Right lobe of liver (tissue), 6 donors: Measurements from ENCODE around the gene PCDHGA6. TPM values are rescaled to one million over a fixed set of nuclear protein-coding genes. Genes with fewer than 3 reads are reported as not detected.
"Not testable (repeated sequence)": the region's sequence is repeated elsewhere in the genome, so short reads cannot be mapped to it uniquely, and the experiment has no call there.

Experiments
- ATAC-seq, 4 donors: fragments of 200-7000 bp; cut with Tn5 transposase; one replicate each; pipeline ENCODE4 v1.9.1; 2020; ENCODE audit warnings: mild to moderate bottlenecking in 4 of 4, moderate library complexity in 4 of 4
- DNase-seq, 3 donors: peaks; one replicate each; pipeline ENCODE4 v3.0.0-alpha.2; 2020
- H3K27ac ChIP-seq, 3 donors: fragments of 200-600 bp; one replicate each; pipeline ENCODE4 v1.8.0; 2022
- H3K27me3 ChIP-seq, 2 donors: fragments of 200-600 bp; one replicate each; pipeline ENCODE4 v1.8.0; 2022
- H3K36me3 ChIP-seq, 4 donors: fragments of 200-600 bp; sonication (generic) in 1 of 4; one replicate each; pipeline versions ENCODE4 v1.5.1 to v1.8.0; 2017 to 2022; ENCODE audit warnings: control low read depth in 1 of 4
- H3K4me1 ChIP-seq, 4 donors: fragments of 200-600 bp; sonication (generic) in 1 of 4; one replicate each; pipeline versions ENCODE4 v1.5.1 to v1.8.0; 2017 to 2022; ENCODE audit warnings: control low read depth in 1 of 4
- H3K4me3 ChIP-seq, 3 donors: fragments of 200-600 bp; one replicate each; pipeline ENCODE4 v1.8.0; 2022
- H3K9me3 ChIP-seq, 4 donors: fragments of 200-600 bp; sonication (generic) in 1 of 4; one replicate each; pipeline versions ENCODE4 v1.5.1 to v1.8.0; 2017 to 2022; ENCODE audit warnings: control low read depth in 1 of 4
- CTCF ChIP-seq, 4 donors: fragments of 200-600 bp in 3 of 4; fragments of 450-650 bp in 1 of 4; IDR thresholded peaks; one replicate each; pipeline versions ENCODE4 v1.5.1 to v1.8.0; 2016 to 2022; ENCODE audit warnings: antibody characterized with exemption in 4 of 4, mild to moderate bottlenecking in 2 of 4
- POLR2A ChIP-seq: fragments of 450-650 bp; IDR thresholded peaks from one replicate; pipeline ENCODE4 v1.6.1; 2017; ENCODE audit warnings: antibody characterized with exemption, mild to moderate bottlenecking
- WGBS: methylation state at CpG from one replicate; pipeline ENCODE4 v1.1.6; 2018; ENCODE audit warnings: low coverage, low lambda C conversion rate; ENCODE audit not compliant: insufficient coverage; ENCODE audit errors: missing lambda C conversion rate; 5-methylcytosine and 5-hydroxymethylcytosine counted together
- intact Hi-C, 2 donors: fragments of 100-400 bp; cut with DNase I; formaldehyde crosslinking; loops; one replicate each; pipeline versions ENCODE4 v1.11.2 to v1.14.1; 2022
- total RNA-seq, 6 experiments: library from RNA; depleted of rRNA in 2 of 6; stranded (reverse); fragments of >200 nt in 2 of 6; fragmentation: NEBNext Ultra II Directional in 3 of 6; extraction: Animal tissue kit (Norgen Biotek cat#: 25700) in 3 of 6; gene quantifications; one replicate each; pipeline versions ENCODE4 v1.1.0 to v1.2.4, GENCODE V29; 2016 to 2023
- donor health status: DM: no; HTN: yes; CAD: no.
- donor health status: DM: no; HTN: no; CAD: no.
- donor health status: DM: no; HTN: no; CAD: no.
- donor health status: DM: no; HTN: yes; CAD: no.
- donor health status: DM: no; HTN: yes; CAD: no.

Gene PCDHGA6
- total RNA-seq, 6 experiments from 2014 or later: 0.56 to 1.3 (median 0.89) TPM

DNA sequence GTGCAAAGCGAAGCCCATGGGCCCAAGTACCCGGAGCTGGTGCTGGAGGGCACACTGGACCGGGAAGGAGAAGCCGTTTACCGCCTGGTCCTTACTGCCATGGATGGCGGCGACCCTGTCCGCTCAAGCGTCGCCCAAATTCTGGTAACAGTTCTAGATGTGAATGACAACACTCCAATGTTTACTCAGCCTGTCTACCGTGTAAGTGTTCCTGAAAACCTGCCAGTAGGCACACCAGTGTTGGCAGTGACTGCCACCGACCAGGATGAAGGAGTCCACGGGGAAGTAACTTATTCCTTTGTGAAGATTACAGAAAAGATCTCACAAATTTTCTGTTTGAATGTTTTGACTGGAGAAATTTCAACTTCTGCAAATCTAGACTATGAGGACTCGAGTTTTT is 936 bp downstream of the PCDHGA6 start:
- no peak overlapping the region for H3K4me3 ChIP-seq
- DNase-seq (no peak), ATAC-seq (no peak)
- no peaks in the 10 kb centered on the region for H3K36me3 ChIP-seq
- WGBS: 64% methylated on average over 10 of the region's 14 CpGs
- peaks cover 0 to 10% (median 2%) of the 10 kb centered on the region in 4 donors for H3K9me3 ChIP-seq
- TF ChIP-seq POLR2A (no peak), CTCF (IDR thresholded peaks at IDR 0.05) (no peak)
- intact Hi-C loops: no loop called here
- no peaks in the 10 kb centered on the region for H3K4me1 ChIP-seq
- H3K27me3 ChIP-seq: no peaks in the 10 kb centered on the region
- H3K27ac ChIP-seq: no peak overlapping the region

DNA sequence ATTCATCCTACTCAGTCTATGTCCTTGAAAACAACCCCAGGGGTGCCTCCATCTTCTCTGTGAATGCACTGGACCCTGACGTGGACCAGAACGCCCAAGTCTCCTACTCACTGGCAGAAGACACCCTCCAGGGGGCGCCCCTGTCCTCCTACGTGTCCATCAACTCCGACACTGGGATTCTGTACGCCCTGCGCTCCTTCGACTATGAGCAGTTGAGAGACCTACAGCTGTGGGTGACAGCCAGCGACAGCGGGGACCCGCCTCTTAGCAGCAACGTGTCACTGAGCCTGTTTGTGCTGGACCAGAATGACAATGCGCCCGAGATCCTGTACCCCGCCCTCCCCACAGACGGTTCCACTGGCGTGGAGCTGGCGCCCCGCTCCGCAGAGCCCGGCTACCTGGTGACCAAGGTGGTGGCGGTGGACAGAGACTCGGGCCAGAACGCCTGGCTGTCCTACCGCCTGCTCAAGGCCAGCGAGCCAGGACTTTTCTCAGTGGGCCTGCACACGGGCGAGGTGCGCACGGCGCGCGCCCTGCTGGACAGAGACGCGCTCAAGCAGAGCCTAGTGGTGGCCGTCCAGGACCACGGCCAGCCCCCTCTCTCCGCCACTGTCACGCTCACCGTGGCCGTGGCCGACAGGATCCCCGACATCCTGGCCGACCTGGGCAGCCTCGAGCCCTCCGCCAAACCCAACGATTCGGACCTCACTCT is 1.9 kb downstream of the PCDHGA6 start:
- WGBS: 38% methylated on average over 11 of the region's 48 CpGs
- H3K4me3 ChIP-seq, intact Hi-C loops, H3K36me3 ChIP-seq, H3K4me1 ChIP-seq, H3K27ac ChIP-seq, DNase-seq, ATAC-seq, H3K27me3 ChIP-seq: not testable (repeated sequence)
- H3K9me3 ChIP-seq: peaks cover 0 to 10% (median 2%) of the 10 kb centered on the region in 4 donors

DNA sequence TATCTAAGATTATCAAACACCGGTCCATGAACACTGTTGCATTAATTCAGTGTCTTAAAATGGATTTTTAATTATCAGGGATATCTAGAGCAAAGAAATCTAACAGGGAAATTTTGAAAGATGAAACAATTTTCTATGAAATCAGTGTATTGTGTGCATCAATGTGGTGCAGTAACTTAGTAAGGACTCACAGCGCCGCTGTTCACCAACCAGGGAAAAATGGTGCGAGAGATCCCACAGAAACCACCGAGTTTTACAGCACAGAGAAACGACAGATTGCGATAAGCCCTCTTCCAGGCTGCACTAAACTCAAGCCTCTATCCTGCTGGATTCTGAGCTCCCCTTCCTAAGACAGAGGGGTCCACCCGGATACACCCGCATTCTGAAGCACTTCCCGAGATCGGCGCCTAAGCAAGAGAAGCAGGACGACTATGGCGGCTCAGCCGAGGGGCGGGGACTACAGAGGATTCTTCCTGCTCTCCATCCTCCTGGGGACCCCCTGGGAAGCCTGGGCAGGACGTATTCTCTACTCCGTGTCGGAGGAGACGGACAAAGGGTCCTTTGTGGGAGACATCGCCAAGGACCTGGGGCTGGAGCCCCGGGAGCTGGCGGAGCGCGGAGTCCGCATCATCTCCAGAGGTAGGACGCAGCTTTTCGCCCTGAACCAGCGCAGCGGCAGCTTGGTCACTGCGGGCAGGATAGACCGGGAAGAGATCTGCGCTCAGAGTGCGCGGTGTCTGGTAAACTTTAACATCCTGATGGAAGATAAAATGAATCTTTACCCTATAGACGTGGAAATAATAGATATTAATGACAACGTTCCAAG is 9.0 kb downstream of the PCDHGA6 start, which contains the start of gene PCDHGA7:
Gene PCDHGA7, plus strand, starts transcription at position 274 of the 826 bp plus-strand sequence. Its CDS starts 158 bp downstream, at position 432.
- Histone ChIP-seq H3K4me3 (peak within 1 kb of the TSS in 2 of 3 donors; percentile 3 to 14), H3K9me3 (peaks cover 0 to 4% (median 0%) of the 10 kb centered on the region in 4 donors), H3K4me1 (no peaks in the 10 kb centered on the region), H3K27ac (no peak within 1 kb of the TSS), H3K27me3 (no peaks in the 10 kb centered on the region), H3K36me3 (no peaks in the 10 kb centered on the region)
- TF ChIP-seq CTCF (IDR thresholded peaks at IDR 0.05) (peak in 3 of 4 donors; percentile 5 to 15 (median 9)), POLR2A (no peak)
- intact Hi-C loops: no loop called here
- DNase-seq: no peak
- peak in 1 of 4 donors; percentile 53 for ATAC-seq
- WGBS: 15% methylated on average over 21 of the region's 37 CpGs

DNA sequence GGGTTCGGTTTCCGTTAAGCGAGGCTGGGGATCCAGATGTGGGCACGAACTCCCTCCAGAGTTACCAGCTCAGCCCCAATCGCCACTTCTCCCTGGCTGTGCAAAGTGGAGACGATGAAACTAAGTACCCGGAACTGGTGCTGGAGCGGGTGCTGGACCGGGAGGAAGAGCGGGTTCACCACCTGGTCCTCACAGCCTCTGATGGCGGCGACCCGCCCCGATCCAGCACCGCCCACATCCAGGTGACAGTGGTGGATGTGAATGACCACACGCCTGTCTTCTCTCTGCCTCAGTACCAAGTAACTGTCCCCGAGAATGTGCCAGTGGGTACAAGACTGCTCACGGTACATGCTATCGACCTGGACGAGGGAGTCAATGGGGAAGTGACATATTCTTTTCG is 9.7 kb downstream of the PCDHGA6 start:
- TF ChIP-seq POLR2A (no peak), CTCF (IDR thresholded peaks at IDR 0.05) (no peak)
- H3K4me1 ChIP-seq: no peaks in the 10 kb centered on the region
- no peak for DNase-seq
- ATAC-seq: no peak
- no peaks in the 10 kb centered on the region for H3K36me3 ChIP-seq
- H3K4me3 ChIP-seq: no peak overlapping the region
- H3K9me3 ChIP-seq: peaks cover 0 to 4% (median under 1%) of the 10 kb centered on the region in 4 donors
- 28% methylated on average over 20 of the region's 21 CpGs for WGBS
- H3K27me3 ChIP-seq: no peaks in the 10 kb centered on the region
- intact Hi-C loops: no loop called here
- H3K27ac ChIP-seq: no peak overlapping the region
